CD14-positive monocyte (primary cell): Measurements from ENCODE around the gene HOXC13. TPM values are rescaled to one million over a fixed set of nuclear protein-coding genes. Genes with fewer than 3 reads are reported as not detected.

Experiments
- DNase-seq, 3 donors: peaks; one replicate each; pipeline ENCODE4 v3.0.0-alpha.2; 2011 to 2022
- H2AFZ ChIP-seq: 2 replicates; pipeline ENCODE4 v1.6.0; 2012; ENCODE audit warnings: mild to moderate bottlenecking, low read depth, low read length, inconsistent platforms; ENCODE audit not compliant: insufficient read depth, poor library complexity, severe bottlenecking
- H3K27ac ChIP-seq, 2 donors: 1 replicate in 1 of 2; 2 replicates in 1 of 2; pipeline ENCODE4 v1.5.1; 2012 to 2013; ENCODE audit warnings: low read length in 2 of 2, control low read depth in 1 of 2, inconsistent platforms in 1 of 2, low read depth in 1 of 2, mild to moderate bottlenecking in 1 of 2
- H3K27me3 ChIP-seq, 2 donors: one replicate each; pipeline versions ENCODE4 v1.6.0 to v1.6.1; 2011 to 2013; ENCODE audit warnings: low read length in 2 of 2; ENCODE audit not compliant: control insufficient read depth in 2 of 2, insufficient read depth in 2 of 2
- H3K36me3 ChIP-seq, 2 donors: replicated peaks in 1 of 2; 1 replicate in 1 of 2; 2 replicates in 1 of 2; pipeline versions ENCODE4 v1.5.1 to v1.6.1; 2012 to 2013; ENCODE audit warnings: low read length in 2 of 2, control low read depth in 1 of 2, inconsistent platforms in 1 of 2, mild to moderate bottlenecking in 1 of 2; ENCODE audit not compliant: insufficient read depth in 2 of 2, control insufficient read depth in 1 of 2
- H3K4me1 ChIP-seq, 2 donors: 1 replicate in 1 of 2; 2 replicates in 1 of 2; pipeline versions ENCODE4 v1.5.1 to v1.6.1; 2012 to 2013; ENCODE audit warnings: low read length in 2 of 2, control low read depth in 1 of 2, inconsistent platforms in 1 of 2, mild to moderate bottlenecking in 1 of 2, moderate library complexity in 1 of 2; ENCODE audit not compliant: insufficient read depth in 2 of 2, control insufficient read depth in 1 of 2
- H3K4me2 ChIP-seq: replicated peaks from 2 replicates; pipeline ENCODE3; 2012; ENCODE audit warnings: low read length, moderate library complexity, mild to moderate bottlenecking; ENCODE audit not compliant: poor library complexity, severe bottlenecking; ENCODE audit errors: extremely low read depth
- H3K4me3 ChIP-seq, 3 experiments: fragments of 200-600 bp in 1 of 3; sonication (generic) in 1 of 3; replicated peaks in 1 of 3; 1 replicate in 2 of 3; 2 replicates in 1 of 3; pipeline ENCODE4 v1.5.1; 2011 to 2013; ENCODE audit warnings: low read length in 3 of 3, mild to moderate bottlenecking in 3 of 3, control low read depth in 2 of 3, low read depth in 2 of 3, inconsistent platforms in 1 of 3, moderate library complexity in 1 of 3
- H3K79me2 ChIP-seq: 2 replicates; pipeline ENCODE4 v1.6.0; 2012; ENCODE audit warnings: mild to moderate bottlenecking, control low read depth, inconsistent platforms, low read length, moderate library complexity; ENCODE audit not compliant: insufficient read depth
- H3K9ac ChIP-seq: 2 replicates; pipeline ENCODE4 v1.6.0; 2017; ENCODE audit warnings: low read length, mild to moderate bottlenecking; ENCODE audit not compliant: insufficient read depth, poor library complexity, severe bottlenecking
- H3K9me3 ChIP-seq, 2 donors: replicated peaks in 1 of 2; 1 replicate in 1 of 2; 2 replicates in 1 of 2; pipeline versions ENCODE4 v1.5.1 to v1.6.1; 2012 to 2013; ENCODE audit warnings: low read length in 2 of 2, control low read depth in 1 of 2; ENCODE audit not compliant: control insufficient read depth in 1 of 2, insufficient read depth in 1 of 2
- H4K20me1 ChIP-seq: 2 replicates; pipeline ENCODE4 v1.6.0; 2012; ENCODE audit warnings: mild to moderate bottlenecking, low read length, control low read depth, moderate library complexity; ENCODE audit not compliant: insufficient read depth
- H3K27ac Mint-ChIP-seq, 7 donors: one replicate each; pipeline ENCODE4 v1.8.0; 2020; ENCODE audit warnings: mild to moderate bottlenecking in 7 of 7, mixed read lengths in 7 of 7, moderate library complexity in 6 of 7, inconsistent platforms in 2 of 7
- H3K27me3 Mint-ChIP-seq, 3 donors: one replicate each; pipeline ENCODE4 v1.8.0; 2021 to 2022; ENCODE audit warnings: low read depth in 3 of 3, mild to moderate bottlenecking in 3 of 3, mixed read lengths in 3 of 3, moderate library complexity in 3 of 3, inconsistent platforms in 1 of 3
- H3K36me3 Mint-ChIP-seq, 2 donors: one replicate each; pipeline ENCODE4 v1.8.0; 2020; ENCODE audit warnings: mixed read lengths in 2 of 2, inconsistent platforms in 1 of 2, mild to moderate bottlenecking in 1 of 2
- H3K4me1 Mint-ChIP-seq: one replicate; pipeline ENCODE4 v1.8.0; 2020; ENCODE audit warnings: mild to moderate bottlenecking, mixed read lengths
- H3K4me3 Mint-ChIP-seq, 2 donors: one replicate each; pipeline ENCODE4 v1.8.0; 2020; ENCODE audit warnings: mild to moderate bottlenecking in 2 of 2, mixed read lengths in 2 of 2, moderate library complexity in 1 of 2
- H3K9me3 Mint-ChIP-seq, 7 donors: one replicate each; pipeline ENCODE4 v1.8.0; 2020 to 2022; ENCODE audit warnings: mixed read lengths in 7 of 7, mild to moderate bottlenecking in 6 of 7, moderate library complexity in 6 of 7, inconsistent platforms in 2 of 7
- CTCF ChIP-seq: fragments of 200-600 bp; IDR thresholded peaks from one replicate; pipeline ENCODE4 v1.8.0; 2022; ENCODE audit warnings: antibody characterized with exemption, mild to moderate bottlenecking
- WGBS: methylation state at CpG from one replicate; pipeline ENCODE4 v1.1.5; 2013; ENCODE audit warnings: missing lambda C conversion rate; ENCODE audit not compliant: insufficient coverage; 5-methylcytosine and 5-hydroxymethylcytosine counted together
- intact Hi-C, 2 donors: fragments of 100-400 bp; cut with micrococcal nuclease; formaldehyde crosslinking; loops; one replicate each; pipeline versions ENCODE4 v1.15.0 to v1.15.1; 2023
- polyA plus RNA-seq, 3 donors: library from polyadenylated mRNA; depleted of rRNA in 1 of 3; unstranded in 2 of 3; stranded (reverse) in 1 of 3; fragments of 300-500 nt in 2 of 3; fragments of >200 nt in 1 of 3; fragmentation: Illumina TruSeq in 2 of 3; gene quantifications; 1 replicate in 2 of 3; 2 replicates in 1 of 3; pipeline ENCODE4 v1.2.3, GENCODE V29; 2012 to 2021

The HOXC13 gene
- polyA plus RNA-seq, 3 donors, result not detected

- Mint-ChIP-seq H3K27ac (no peak overlapping the region), H3K4me1 (peaks cover 36% of the 10 kb centered on the region), H3K36me3 (peaks cover 3 to 30% of the 10 kb centered on the region in 2 donors), H3K4me3 (peak overlapping the region; percentile 27 to 85), H3K9me3 (peaks cover 2 to 65% (median 34%) of the 10 kb centered on the region in 7 donors), H3K27me3 (peaks cover 99 to 100% (median 100%) of the 10 kb centered on the region in 3 donors)
- H4K20me1 ChIP-seq, result no peaks in the 10 kb centered on the region
- no peak overlapping the region for H3K4me3 ChIP-seq
- peaks cover 3 to 63% of the 10 kb centered on the region in 2 donors for H3K9me3 ChIP-seq
- no peak overlapping the region for H3K9ac ChIP-seq
- no peak overlapping the region for H2AFZ ChIP-seq
- 9% methylated on average over 19 of the region's 19 CpGs for WGBS
- peaks cover 12 to 20% of the 10 kb centered on the region in 2 donors for H3K4me1 ChIP-seq
- no peak overlapping the region for H3K4me2 ChIP-seq
- TF ChIP-seq CTCF, result no peak
- intact Hi-C loops, result no loop called here
- H3K79me2 ChIP-seq, result no peaks in the 10 kb centered on the region
- no peak overlapping the region for H3K27ac ChIP-seq
- no peaks in the 10 kb centered on the region for H3K36me3 ChIP-seq
- peaks cover 93 to 100% of the 10 kb centered on the region in 2 donors for H3K27me3 ChIP-seq
- no peak for DNase-seq
Observed at GRCh38 chr12:53994009-53994263, 55.3 kb downstream of the HOXC13 start.

GRCh38 chr12:53994264-53995001 lies 55.8 kb downstream of the HOXC13 start:
- DNase-seq, result no peak
- Mint-ChIP-seq H3K9me3 (peaks cover 2 to 65% (median 35%) of the 10 kb centered on the region in 7 donors), H3K36me3 (peaks cover 3 to 25% of the 10 kb centered on the region in 2 donors), H3K4me3 (peak overlapping the region in 1 of 2 donors; percentile 95), H3K4me1 (peaks cover 32% of the 10 kb centered on the region), H3K27ac (no peak overlapping the region), H3K27me3 (peaks cover 99 to 100% (median 100%) of the 10 kb centered on the region in 3 donors)
- Histone ChIP-seq H3K27ac (no peak overlapping the region), H4K20me1 (no peaks in the 10 kb centered on the region), H3K27me3 (peaks cover 91 to 100% of the 10 kb centered on the region in 2 donors), H3K36me3 (no peaks in the 10 kb centered on the region), H3K79me2 (no peaks in the 10 kb centered on the region), H3K4me1 (peaks cover 12 to 20% of the 10 kb centered on the region in 2 donors), H2AFZ (no peak overlapping the region), H3K9me3 (peaks cover 3 to 61% of the 10 kb centered on the region in 2 donors), H3K4me2 (peak overlapping the region; percentile 83), H3K9ac (no peak overlapping the region), H3K4me3 (no peak overlapping the region)
- intact Hi-C loops, result loop anchor here in 1 of 2 donors (5.0 kb wide), 1 partner anchor 42 kb away; the partner anchor contains the start of gene HOXC12
- WGBS, result 6% methylated on average over 44 of the region's 60 CpGs
- TF ChIP-seq CTCF, result no peak
